Natural killer cell (primary cell): ENCODE data around the gene EGFR. TPM values are rescaled to one million over a fixed set of nuclear protein-coding genes. Genes with fewer than 3 reads are reported as not detected.

Experiments used
- ATAC-seq, 3 donors: fragments of 150-1000 bp in 2 of 3; fragments of 200-7000 bp in 1 of 3; cut with Tn5 transposase; 1 replicate in 1 of 3; 2 replicates in 2 of 3; pipeline ENCODE4 v1.10.0; 2021; ENCODE audit warnings: mild to moderate bottlenecking in 2 of 3, moderate library complexity in 2 of 3
- DNase-seq, 2 donors: peaks; one replicate each; pipeline versions ENCODE4 v3.0.0 to v3.0.0-alpha.2; 2013 to 2021; ENCODE audit warnings: mixed read lengths in 1 of 2
- H3K27ac ChIP-seq: one replicate; pipeline ENCODE4 v1.5.1; 2013; ENCODE audit warnings: mild to moderate bottlenecking, low read length
- H3K27me3 ChIP-seq: one replicate; pipeline ENCODE4 v1.6.1; 2013; ENCODE audit warnings: low read length; ENCODE audit not compliant: control insufficient read depth, insufficient read depth
- H3K36me3 ChIP-seq: one replicate; pipeline ENCODE4 v1.6.1; 2013; ENCODE audit warnings: low read length; ENCODE audit not compliant: control insufficient read depth, insufficient read depth
- H3K4me1 ChIP-seq: one replicate; pipeline ENCODE4 v1.6.1; 2013; ENCODE audit warnings: low read length; ENCODE audit not compliant: control insufficient read depth, insufficient read depth
- H3K4me3 ChIP-seq: one replicate; pipeline ENCODE4 v1.5.1; 2013; ENCODE audit warnings: low read length
- H3K9me3 ChIP-seq: one replicate; pipeline ENCODE4 v1.6.1; 2013; ENCODE audit warnings: low read length; ENCODE audit not compliant: control insufficient read depth, insufficient read depth
- H3K27ac Mint-ChIP-seq, 2 donors: one replicate each; pipeline ENCODE4 v1.8.0; 2022; ENCODE audit warnings: mild to moderate bottlenecking in 2 of 2, mixed read lengths in 2 of 2, moderate library complexity in 1 of 2
- H3K27me3 Mint-ChIP-seq, 2 donors: one replicate each; pipeline ENCODE4 v1.8.0; 2022; ENCODE audit warnings: low read depth in 2 of 2, mixed read lengths in 2 of 2
- H3K36me3 Mint-ChIP-seq: one replicate; pipeline ENCODE4 v1.8.0; 2022; ENCODE audit warnings: mixed read lengths
- H3K4me1 Mint-ChIP-seq, 2 donors: one replicate each; pipeline ENCODE4 v1.8.0; 2022; ENCODE audit warnings: mixed read lengths in 2 of 2
- H3K4me3 Mint-ChIP-seq: one replicate; pipeline ENCODE4 v1.8.0; 2022; ENCODE audit warnings: mild to moderate bottlenecking, moderate library complexity, mixed read lengths
- H3K9me3 Mint-ChIP-seq, 2 donors: one replicate each; pipeline ENCODE4 v1.8.0; 2022; ENCODE audit warnings: mixed read lengths in 2 of 2
- WGBS: methylation state at CpG from one replicate; pipeline ENCODE4 v1.1.7; 2013; ENCODE audit warnings: missing lambda C conversion rate; ENCODE audit not compliant: insufficient coverage; 5-methylcytosine and 5-hydroxymethylcytosine counted together
- intact Hi-C: fragments of 100-400 bp; cut with micrococcal nuclease; formaldehyde crosslinking; loops from one replicate; pipeline ENCODE4 v1.14.2; 2022
- total RNA-seq, 4 donors: library from RNA; stranded (reverse); fragments of 120-200 nt in 1 of 4; gene quantifications; one replicate each; pipeline versions ENCODE4 v1.2.3 to v1.2.4, GENCODE V29; 2013 to 2022
- TF ChIP-seq, protein P1 (sequence below): fragments of 200-600 bp; IDR thresholded peaks from one replicate; pipeline ENCODE4 v1.8.0; 2022; ENCODE audit warnings: antibody characterized with exemption

Gene EGFR
- total RNA-seq, 3 donors from 2014 or later (not counting 1 experiment from before 2014, with no cell fraction given), result not detected

DNA sequence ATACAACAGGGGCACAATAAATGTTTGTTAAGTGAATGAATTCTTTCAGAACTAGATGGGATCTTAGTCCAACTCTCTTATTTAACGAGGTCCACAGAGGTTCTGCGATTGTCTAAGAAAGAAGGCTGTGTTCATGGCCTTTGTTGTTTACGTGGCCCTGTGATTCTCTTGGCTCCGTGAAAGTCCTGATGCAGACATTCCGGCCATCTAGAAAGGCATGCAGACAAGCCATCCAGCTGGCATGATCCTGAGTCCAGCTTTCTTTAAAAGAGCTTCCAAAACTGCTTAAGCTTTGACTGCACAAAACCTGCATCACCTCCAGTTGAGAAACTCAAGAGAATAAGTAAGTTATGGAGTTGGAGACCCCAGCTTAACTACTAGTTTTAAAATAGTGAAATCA is 26.0 kb downstream of the EGFR start:
- DNase-seq, result no peak
- Mint-ChIP-seq H3K36me3 (no peaks in the 10 kb centered on the region), H3K4me3 (no peak overlapping the region), H3K4me1 (no peaks in the 10 kb centered on the region), H3K27me3 (no peaks in the 10 kb centered on the region), H3K27ac (no peak overlapping the region), H3K9me3 (no peaks in the 10 kb centered on the region)
- no peaks in the 10 kb centered on the region for H3K27me3 ChIP-seq
- H3K4me1 ChIP-seq, result no peaks in the 10 kb centered on the region
- no peaks in the 10 kb centered on the region for H3K36me3 ChIP-seq
- WGBS, result 89% methylated on average over 5 of the region's 5 CpGs
- ATAC-seq, result no peak
- intact Hi-C loops, result no loop called here
- no peak overlapping the region for H3K4me3 ChIP-seq
- H3K9me3 ChIP-seq, result no peaks in the 10 kb centered on the region
- no peak overlapping the region for H3K27ac ChIP-seq
- TF ChIP-seq, protein P1, sequence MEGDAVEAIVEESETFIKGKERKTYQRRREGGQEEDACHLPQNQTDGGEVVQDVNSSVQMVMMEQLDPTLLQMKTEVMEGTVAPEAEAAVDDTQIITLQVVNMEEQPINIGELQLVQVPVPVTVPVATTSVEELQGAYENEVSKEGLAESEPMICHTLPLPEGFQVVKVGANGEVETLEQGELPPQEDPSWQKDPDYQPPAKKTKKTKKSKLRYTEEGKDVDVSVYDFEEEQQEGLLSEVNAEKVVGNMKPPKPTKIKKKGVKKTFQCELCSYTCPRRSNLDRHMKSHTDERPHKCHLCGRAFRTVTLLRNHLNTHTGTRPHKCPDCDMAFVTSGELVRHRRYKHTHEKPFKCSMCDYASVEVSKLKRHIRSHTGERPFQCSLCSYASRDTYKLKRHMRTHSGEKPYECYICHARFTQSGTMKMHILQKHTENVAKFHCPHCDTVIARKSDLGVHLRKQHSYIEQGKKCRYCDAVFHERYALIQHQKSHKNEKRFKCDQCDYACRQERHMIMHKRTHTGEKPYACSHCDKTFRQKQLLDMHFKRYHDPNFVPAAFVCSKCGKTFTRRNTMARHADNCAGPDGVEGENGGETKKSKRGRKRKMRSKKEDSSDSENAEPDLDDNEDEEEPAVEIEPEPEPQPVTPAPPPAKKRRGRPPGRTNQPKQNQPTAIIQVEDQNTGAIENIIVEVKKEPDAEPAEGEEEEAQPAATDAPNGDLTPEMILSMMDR, result no peak

DNA sequence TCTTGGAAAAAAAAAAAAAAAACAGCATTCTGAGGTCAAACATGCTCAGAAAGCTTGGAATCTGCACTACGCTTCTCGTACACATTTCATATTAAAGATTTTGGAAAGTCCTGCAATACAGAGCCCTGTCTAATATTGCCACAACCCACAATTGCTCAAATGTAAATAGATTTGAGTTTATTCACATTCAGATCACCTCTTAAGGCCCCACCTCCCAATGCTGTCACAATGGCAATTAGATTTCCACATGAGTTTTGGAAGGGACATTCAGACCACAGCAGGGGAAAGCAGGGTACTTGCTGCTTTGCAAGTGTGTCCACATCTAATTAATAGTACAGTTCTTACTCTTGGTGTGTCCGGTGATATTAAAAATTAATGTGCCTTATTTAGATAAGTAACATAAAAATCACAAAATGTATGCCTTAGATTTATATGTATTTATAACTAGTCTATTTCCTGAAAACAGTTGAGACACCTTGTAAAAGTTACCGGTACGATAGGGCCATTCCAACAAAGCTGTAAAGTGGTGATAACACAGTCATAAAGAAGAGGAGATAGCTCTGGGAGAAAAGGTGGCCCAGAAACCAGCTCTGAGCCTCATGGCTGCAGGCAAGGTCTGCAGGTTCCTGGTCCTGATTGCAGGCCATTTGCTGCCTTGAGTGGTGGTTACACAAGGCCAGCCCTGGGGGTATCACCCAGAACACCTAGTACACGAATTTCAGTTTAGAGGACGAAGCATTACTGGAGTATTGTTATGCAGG is 27.9 kb downstream of the EGFR start:
- H3K27ac ChIP-seq, result no peak overlapping the region
- ATAC-seq, result no peak
- no peaks in the 10 kb centered on the region for H3K27me3 ChIP-seq
- TF ChIP-seq, protein P1, result no peak
- no peak for DNase-seq
- no peaks in the 10 kb centered on the region for H3K9me3 Mint-ChIP-seq
- no peaks in the 10 kb centered on the region for H3K4me1 ChIP-seq
- H3K36me3 ChIP-seq, result no peaks in the 10 kb centered on the region
- peaks cover 0 to 3% of the 10 kb centered on the region in 2 donors for H3K27me3 Mint-ChIP-seq
- intact Hi-C loops, result no loop called here
- H3K27ac Mint-ChIP-seq, result no peak overlapping the region
- no peaks in the 10 kb centered on the region for H3K36me3 Mint-ChIP-seq
- WGBS, result 84% methylated on average over 6 of the region's 7 CpGs
- H3K4me3 ChIP-seq, result no peak overlapping the region
- H3K9me3 ChIP-seq, result no peaks in the 10 kb centered on the region
- H3K4me1 Mint-ChIP-seq, result no peaks in the 10 kb centered on the region
- H3K4me3 Mint-ChIP-seq, result no peak overlapping the region

DNA sequence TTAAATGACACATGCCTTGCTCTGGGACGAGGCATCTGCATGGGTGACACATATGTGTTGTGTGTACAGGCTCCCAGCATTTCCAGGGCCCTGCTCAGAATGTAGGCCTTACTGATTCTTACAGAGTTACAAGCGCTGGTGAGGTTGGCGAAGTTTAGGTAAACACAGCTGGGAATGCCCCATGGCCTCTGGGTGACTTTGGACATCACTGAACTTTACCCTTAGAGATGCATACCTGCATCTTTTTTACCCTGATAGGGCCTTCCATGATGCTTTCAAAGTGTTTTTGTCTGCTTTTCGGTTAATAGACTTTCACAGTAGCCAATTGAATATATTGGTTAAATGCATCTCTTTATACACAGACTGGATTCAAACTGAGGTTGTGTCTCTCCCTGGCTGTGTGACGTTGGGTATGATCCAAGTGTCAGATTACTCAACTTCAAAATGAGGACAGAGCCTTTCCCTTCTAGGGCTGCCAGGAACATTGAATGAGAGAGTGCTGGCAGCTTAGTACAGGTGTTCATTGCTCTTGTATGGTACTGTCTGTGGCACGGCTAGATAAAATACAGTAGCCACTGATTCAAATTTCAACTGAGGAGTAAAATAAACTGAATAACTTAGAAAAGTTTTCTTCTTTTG is 29.5 kb downstream of the EGFR start:
- ATAC-seq (no peak), DNase-seq (no peak)
- no peaks in the 10 kb centered on the region for H3K36me3 Mint-ChIP-seq
- no peaks in the 10 kb centered on the region for H3K4me1 Mint-ChIP-seq
- no peak overlapping the region for H3K27ac Mint-ChIP-seq
- no peaks in the 10 kb centered on the region for H3K36me3 ChIP-seq
- no peaks in the 10 kb centered on the region for H3K9me3 Mint-ChIP-seq
- 71% methylated on average over 6 of the region's 6 CpGs for WGBS
- no peaks in the 10 kb centered on the region for H3K4me1 ChIP-seq
- H3K27ac ChIP-seq, result no peak overlapping the region
- TF ChIP-seq, protein P1, result no peak
- H3K27me3 Mint-ChIP-seq, result peaks cover 0 to 3% of the 10 kb centered on the region in 2 donors
- no peak overlapping the region for H3K4me3 Mint-ChIP-seq
- no peak overlapping the region for H3K4me3 ChIP-seq
- no peaks in the 10 kb centered on the region for H3K27me3 ChIP-seq
- intact Hi-C loops, result no loop called here
- no peaks in the 10 kb centered on the region for H3K9me3 ChIP-seq
